Jurkat, Clone E6-1 (cell line): ENCODE measurements around the gene ARFGAP1.

Experiments used
- DNase-seq: peaks from one replicate; pipeline ENCODE4 v3.0.0-alpha.2; 2011; ENCODE audit warnings: low read depth, low spot score
- H3K4me3 ChIP-seq: 2 replicates; pipeline ENCODE4 v1.5.1; 2011; ENCODE audit warnings: mild to moderate bottlenecking, low read length, control low read depth, moderate library complexity

The ARFGAP1 gene

DNA sequence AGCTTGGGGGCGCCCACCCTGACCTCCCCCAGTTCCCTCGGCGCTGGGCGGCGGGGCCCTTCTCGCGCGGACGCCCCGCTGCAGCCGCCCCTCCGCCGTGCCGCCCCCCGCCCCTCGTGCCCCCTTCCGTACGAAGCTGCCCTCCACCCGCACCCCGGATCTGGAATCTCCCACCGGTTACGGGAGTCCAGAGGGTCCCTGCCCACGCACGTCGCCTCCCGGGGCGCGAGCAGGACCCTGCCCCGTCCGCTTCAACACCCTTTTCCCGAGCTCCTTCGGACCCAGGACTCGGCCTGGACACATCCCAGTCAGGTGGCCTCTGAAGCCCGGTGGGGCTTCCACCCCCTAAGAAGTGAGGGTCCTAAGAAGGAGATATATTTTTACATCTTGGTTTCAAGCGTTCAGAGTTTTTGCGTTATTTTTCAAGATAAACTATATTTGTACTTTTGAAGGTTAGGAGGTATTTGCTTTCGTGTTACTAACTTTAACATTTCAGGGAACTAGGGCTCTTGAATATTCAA, 506 bp downstream of the ARFGAP1 start:
- H3K4me3 ChIP-seq, result peak overlapping the region; percentile 89

DNA sequence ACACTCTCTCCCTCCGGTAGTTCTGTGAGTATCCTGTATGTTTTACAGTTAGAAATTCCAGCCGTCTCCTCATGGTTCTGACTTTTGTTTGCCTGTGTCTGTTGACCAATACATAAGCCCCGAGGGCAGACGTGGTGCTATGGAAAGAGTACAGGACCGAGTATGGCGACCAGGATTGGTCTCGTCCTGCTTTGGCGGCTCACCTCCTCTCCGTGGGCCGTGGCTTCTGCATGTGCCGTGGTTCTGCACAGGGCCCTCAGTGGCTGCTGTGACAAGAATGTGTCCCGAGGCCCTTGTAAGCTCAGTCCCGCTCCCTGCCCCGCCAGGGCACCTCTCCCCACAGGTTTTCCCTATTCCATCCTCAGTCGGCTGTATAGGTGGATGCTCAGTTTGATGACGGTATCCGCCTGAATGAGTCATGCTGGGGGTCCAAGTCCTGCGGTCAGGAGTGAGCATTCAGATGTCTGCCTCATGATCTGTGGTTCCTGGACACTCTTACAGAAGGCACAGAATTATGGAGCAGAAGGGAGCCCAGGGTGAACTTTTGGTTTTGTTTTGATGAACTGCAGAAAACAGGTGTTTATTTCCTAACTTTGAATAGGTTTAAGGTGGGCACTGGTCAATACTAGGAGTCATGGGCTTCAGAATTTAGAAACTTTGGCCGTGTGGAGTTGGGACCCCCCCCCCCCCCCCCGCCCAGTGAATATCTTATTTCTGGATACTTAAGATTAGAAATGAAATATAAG, 1.2 kb downstream of the ARFGAP1 start:
- DNase-seq, result no peak
- H3K4me3 ChIP-seq, result peak overlapping the region; percentile 89

More for the DNA sequence above, 506 bp downstream of the ARFGAP1 start:
- no peak for DNase-seq

DNA sequence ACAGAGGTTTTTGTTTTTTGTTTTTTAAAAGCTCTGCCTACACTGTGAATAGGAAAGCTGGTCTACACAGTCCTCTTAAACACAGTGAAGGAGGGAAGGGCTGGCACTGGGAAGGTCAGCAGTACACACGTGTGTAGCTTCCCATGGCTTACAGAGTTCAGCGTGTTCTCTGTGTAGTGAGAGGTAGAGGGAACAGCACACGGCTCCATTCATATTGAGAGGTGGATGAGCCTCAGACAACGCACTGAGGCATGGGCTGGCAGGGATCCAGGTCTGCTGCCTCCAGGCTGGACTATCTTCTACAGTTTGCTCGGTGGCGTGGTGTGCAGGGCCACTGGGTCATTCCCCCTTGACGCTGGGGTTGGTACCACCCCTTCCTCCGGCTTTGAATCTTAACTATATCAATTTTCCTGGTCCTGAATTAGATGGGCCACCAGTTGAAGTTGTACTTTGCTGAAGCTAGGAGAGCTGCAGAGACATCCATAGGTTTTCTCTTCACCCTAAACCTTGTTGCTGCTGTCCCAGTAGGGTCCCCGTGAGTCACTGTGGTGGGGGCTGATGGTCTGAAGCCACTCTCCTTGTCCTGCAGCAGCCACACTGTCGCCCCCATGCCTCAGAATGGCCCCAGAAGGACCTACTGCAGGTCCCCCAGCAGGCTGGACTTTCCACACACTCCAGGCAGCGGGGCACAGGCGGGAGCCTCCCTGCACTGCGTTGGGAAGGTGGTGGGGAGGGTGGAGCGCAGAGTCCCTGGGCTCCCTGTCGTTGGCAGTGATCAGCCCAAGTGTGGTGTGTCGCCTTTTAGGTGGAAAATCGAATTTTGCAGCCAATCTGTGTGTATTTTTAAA, 2.0 kb downstream of the ARFGAP1 start:
- DNase-seq, result no peak
- H3K4me3 ChIP-seq, result no peak overlapping the region

DNA sequence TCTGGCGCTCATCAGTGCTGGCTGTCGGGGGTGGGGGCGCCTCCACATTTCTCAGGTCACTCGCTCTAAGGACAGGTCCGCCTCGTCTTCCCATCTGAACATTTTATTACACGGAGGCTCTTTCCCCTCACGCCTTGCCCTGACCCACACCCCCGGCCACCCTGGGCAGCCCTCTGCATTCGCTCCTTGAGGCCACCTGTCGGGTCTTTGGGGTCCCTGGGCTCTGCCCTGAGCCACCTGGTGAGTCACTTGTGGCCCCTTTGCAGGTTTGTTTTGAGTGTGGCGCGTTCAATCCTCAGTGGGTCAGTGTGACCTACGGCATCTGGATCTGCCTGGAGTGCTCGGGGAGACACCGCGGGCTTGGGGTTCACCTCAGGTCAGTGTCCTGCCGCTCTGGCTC, 3.2 kb downstream of the ARFGAP1 start:
- DNase-seq, result no peak
- no peak overlapping the region for H3K4me3 ChIP-seq

DNA sequence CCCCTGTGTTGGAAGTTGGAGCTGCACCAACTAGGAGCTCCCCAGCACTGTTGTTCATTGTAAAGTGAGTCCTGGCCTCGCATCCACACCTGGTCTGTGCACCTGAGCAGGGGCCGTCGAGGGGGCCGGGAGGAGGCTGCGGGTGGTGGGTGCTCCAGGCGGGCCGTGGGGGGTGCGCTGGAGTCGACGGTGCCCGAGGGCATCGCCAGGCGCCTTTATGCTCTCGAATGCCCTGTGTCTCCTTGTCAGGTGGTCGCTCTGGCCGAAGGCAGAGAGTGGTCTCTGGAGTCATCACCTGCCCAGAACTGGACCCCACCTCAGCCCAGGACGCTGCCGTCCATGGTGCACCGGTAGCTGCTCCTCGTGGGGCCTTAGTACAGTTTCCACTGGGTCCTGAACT, 4.3 kb downstream of the ARFGAP1 start:
- H3K4me3 ChIP-seq, result no peak overlapping the region
- DNase-seq, result no peak

DNA sequence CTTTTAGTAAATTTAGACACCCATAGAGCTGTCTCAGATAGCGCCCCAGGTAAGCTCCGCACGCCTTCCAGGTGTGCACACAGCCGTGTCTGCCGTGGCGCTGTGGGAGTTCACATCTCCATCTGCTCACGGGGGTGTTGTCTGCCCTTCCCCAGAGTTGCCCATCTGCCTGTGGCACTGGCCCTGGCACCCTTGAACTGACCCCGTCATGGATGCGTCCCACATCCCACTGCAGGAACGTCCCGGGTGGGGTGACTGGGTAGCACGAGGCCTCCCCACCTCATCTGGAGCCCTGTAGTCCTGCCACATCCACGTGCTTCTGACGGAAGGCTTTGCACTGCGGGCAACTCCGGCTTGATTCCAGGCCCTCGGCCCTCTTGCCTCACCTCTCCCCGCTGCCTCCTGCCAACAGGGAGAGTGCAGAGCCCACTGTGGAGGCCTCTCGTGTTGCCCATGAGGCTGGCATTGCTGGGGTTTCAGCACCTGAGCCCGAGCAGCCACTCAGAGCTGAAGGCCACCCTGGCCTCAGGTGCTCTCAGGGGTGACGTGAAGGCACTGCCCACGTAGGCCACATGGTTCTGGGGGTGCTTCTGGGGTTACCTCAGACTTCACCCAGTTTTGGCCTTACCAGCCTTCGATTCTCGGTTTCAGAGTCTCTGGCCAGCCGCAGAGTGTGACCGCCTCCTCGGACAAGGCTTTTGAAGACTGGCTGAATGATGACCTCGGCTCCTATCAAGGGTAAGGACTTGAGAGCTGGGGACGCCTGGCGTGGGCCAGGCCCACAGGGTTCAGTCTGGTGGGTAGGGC, 5.1 kb downstream of the ARFGAP1 start:
- DNase-seq, result no peak
- no peak overlapping the region for H3K4me3 ChIP-seq

DNA sequence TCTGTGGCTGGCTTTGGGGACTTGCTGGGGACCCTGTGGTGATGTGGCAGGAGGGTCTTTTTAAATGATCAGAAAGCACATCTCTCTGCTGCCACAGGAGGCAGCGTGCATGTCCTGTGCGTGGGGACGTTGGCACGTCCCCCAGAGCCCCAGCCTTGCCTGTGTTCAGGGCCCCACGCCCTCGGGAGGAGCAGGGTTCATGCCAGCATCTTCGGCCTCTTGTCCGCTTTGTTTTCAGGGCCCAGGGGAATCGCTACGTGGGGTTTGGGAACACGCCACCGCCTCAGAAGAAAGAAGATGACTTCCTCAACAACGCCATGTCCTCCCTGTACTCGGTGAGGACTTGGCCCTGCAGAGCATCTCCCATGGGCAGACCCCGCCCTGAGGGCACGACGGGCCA, 6.0 kb downstream of the ARFGAP1 start:
- H3K4me3 ChIP-seq, result no peak overlapping the region

DNA sequence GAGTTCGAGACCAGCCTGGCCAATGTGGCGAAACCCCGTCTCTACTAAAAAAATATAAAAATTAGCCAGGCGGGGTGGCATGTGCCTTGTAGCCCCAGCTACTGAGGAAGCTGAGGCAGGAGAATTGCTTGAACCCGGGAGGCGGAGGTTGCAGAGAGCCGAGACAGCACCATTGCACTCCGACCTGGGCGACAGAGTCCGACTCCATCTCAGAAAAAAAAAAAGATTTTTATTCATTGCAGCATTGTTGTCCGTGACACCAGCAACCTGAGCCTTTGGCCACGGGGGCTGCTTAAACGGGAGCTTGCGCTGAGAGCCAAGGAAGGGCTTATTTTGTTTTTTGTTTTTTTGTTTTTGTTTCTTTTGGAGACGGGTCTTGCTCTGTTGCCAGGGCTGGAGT, 7.3 kb downstream of the ARFGAP1 start:
- no peak for DNase-seq
- H3K4me3 ChIP-seq, result no peak overlapping the region

More for the DNA sequence above, 6.0 kb downstream of the ARFGAP1 start:
- no peak for DNase-seq

DNA sequence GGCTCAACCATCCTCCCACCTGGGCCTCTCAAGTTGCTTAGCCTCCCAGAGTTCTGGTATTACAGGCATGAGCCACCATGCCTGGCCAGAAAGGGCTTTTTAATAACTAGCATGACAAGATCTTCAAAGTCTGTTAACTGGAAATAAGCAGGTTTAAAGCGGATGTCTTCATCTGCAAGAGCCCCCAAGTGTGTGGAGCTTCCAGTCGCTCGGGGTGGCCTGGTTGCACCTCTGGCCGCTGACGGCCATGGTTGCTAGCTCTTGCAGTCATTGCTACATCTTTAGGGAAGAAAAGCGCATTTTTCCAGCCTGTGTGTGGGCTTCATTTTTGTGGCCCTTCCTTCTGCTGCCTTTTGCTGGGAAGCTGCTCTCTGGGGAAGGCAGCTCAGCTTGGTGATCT, 7.8 kb downstream of the ARFGAP1 start:
- no peak for DNase-seq
- H3K4me3 ChIP-seq, result no peak overlapping the region

DNA sequence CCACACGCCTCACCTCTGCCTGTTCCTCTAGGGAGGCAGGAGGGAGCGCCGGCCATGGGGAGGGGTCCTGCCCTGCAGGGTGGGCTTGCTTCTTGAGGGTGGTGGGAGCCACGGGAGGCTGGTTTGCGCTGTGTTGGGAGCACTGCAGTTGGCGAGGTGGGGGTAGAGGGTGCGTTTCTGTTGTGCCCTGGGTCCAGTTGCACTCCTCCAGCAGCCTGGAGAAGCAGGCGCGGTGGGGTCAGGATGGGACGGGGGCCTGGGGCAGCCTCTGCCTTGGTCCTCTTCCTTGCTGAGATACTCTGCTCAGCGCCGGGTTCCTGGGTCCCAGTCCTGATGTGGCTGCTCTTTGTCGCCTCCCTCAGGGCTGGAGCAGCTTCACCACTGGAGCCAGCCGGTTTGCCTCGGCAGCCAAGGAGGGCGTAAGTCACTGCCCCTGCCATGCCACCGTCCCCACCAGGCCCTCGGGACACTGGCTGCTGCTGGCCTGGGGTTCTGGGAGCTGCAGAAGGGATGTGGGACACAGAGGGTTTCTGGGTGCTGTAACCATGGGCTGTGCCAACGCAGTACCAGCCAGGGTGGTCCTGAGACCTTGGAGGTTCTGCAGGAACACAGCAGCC, 8.4 kb downstream of the ARFGAP1 start:
- DNase-seq, result no peak

DNA sequence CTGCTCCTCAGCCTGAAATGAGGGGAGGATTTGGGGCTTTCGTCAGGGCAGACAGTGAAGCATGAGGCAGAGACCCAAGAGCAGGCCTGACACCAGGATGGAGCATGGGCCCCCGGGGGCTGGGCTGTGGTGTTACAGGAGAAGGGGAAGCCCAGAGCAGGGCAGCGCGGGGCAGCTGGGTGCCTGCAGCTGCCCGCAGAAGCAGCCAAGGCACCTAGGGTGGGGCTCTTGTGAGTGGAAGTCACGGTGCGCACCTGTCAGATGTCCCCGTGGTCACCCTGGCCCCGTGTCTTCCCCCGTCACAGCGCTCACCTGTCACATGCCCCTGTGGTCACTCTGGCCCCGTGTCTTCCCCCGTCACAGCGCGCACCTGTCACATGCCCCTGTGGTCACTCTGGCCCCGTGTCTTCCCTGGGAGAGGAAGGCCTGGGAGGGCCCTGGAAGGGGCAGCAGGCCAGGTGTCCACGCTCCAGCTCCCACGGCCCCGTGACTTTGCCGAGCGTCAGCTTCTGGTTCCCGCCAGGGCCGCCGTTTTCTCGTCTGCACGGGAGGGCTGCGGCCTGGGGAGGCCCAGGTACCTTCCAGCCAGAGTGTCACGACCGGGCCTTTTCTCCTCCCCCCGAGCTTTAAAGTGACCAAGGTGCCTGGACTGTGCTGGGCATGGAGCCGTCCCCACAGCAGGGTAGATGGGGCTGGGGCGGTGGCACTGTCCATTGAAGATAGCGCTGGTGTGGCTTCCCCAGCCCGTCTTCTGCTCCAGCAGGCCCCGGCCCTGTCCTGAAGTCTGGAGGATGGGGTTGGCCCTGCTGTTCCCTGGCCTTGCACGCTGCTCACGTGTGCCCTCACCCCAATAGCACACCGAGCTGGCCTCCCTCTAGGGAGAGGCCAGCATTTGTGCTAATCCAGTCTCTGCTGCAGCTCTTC, 9.4 kb downstream of the ARFGAP1 start:
- no peak overlapping the region for H3K4me3 ChIP-seq
- DNase-seq, result no peak

More for the DNA sequence above, 8.4 kb downstream of the ARFGAP1 start:
- no peak overlapping the region for H3K4me3 ChIP-seq

DNA sequence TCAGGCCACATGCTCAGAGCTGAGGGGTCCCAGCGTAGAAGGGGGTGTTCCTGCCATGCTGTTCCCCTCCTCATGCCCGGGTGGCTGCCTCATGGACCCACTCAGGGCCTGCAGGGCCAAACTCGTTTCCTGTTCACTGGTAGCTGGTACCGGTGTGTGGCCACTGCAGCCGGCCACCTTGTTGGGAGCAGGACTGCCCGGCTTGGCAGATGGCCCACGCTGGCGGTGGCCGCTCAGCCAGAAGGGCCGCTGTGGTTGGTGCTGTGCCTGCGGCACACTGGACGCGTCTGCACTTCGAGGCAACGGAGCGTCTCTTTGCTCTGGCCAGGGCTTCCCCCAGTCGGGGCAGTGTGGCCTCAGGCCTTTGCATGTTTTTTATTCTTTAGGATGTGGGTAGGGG, 10.3 kb downstream of the ARFGAP1 start:
- peak overlapping the region; percentile 87 for H3K4me3 ChIP-seq
- no peak for DNase-seq

DNA sequence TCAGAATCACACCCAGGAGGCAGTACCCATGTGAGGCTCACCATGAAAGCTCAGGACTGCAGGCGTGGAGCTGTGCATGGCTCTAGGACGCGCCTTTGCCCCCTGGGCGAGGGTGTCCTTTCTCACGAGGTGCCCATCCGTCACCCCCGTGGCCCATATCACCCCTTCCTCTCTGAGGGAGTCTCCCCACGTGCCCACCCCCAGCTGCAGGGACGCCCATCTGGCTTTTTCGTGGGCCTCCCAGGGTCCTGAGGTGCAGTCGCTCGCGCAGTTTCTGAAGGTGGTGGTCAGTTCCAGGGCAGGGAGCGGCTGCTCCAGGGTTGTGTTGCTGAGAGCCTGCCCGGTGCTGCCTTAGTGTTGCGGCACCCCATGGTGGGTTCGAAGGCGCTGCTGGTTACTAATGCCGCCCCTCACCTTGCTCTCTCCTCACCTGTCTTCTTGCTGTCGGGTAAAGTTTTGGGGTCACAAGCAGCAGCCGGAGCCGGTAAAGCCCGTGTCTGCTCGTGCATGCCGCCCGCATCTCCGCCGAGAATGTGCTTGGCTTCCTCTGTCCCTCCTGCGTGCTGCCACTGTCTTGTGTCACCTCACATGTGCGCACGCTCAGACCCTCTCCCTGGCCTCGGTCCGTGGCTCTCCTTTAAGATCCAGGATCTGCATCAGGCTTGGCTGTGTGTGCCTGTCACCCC, 10.9 kb downstream of the ARFGAP1 start:
- H3K4me3 ChIP-seq, result peak overlapping the region; percentile 87
- no peak for DNase-seq

DNA sequence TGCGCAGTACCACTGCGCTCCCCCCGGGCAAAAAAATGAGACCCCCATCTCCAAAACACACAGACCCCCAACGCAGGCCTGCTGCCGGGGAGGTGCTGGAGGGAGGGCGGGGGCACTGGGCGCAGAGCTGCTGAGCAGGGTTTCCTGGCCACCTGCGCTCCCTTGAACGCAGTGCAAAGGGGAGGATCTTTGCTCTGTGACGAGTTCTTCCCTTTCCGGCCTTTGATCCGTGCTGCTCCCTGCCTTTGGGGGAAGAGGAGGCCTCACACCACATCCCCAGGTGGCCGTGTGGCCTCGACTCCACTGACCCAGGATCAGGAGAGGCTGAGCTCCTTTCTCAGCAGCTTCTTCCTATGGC, 11.4 kb downstream of the ARFGAP1 start:
- peak overlapping the region; percentile 87 for H3K4me3 ChIP-seq
- DNase-seq, result peak; percentile 94

DNA sequence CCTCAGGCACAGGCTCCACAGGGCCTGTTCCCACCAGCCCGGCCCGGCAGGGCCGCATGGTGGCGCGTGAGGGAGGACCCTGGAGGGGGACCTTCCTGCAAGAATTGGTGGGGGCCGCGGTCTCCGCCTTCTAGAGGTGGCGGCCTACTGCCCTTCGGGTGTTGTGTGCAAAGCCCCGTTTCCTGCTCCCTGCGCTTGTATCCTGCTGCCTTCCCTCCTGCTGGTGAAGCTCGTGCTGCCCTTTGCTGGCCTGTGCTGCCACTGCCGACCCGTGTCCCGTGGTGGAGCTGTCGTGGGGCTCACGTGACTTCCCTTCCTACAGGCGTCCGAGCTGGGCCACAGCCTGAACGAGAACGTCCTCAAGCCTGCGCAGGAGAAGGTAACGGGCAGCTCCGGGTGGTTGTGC, 11.9 kb downstream of the ARFGAP1 start:
- peak; percentile 51 for DNase-seq
- peak overlapping the region; percentile 87 for H3K4me3 ChIP-seq

DNA sequence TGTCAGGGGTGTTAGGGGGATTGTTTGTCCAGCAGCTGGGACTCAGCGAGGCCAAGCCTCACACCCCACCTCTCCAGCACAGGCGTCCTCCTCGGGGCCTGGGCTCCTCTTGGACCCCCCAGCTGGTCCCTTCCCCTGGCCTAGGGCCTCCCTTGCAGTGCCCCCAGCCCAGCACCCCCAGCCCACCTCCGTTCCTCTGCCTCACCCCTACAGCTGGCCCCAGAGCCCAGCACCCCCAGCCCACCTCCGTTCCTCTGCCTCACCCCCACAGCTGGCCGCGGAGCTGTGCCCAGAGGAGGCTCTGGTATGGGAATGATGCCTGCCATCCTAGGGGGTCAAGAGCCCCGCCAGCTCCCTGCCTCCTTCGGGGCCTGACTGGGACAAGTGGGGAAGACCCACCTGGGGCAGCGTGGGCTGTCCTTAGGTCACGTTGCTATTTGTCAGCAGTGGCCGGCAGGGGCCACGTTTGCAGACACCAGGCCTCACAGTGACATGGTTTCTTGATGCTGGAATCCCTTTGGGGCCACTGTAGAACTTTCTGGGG, 12.4 kb downstream of the ARFGAP1 start:
- peak overlapping the region; percentile 87 for H3K4me3 ChIP-seq
- no peak for DNase-seq
